Measurements from ENCODE around the gene COP1.

DNA sequence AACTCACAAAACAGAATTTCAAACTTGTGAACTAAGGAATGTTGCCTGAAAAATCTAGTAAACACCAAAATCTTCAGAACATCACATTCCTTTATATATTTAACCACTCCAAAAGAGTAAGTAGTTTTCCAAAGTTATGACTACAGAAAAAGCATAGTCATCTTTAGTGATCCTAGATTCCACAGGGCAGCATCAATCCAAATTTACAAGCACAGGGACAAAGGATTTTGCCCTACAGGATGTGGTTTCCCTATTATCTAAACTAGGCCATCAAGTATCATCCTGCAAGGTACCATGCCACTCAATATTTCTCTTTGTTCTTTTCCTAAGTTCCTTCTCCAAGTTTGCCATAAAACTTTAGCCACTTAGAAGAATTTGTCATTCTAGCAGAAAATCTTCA, 33.0 kb downstream of the COP1 start:
- TF ChIP-seq CTCF (IDR thresholded peaks at IDR 0.05 in 8 of 11, conservative IDR thresholded peaks at IDR 0.05 in 3 of 11): no peak
- TF ChIP-seq POLR2A (IDR thresholded peaks at IDR 0.05): no peak
- no peak for TF ChIP-seq POLR2AphosphoS5 (IDR thresholded peaks at IDR 0.05)

All from spleen (tissue), 7 donors.